ENCODE measurements around the gene EIF3M.
A peak's percentile ranks its signal among the peaks of the same experiment; 100 is the strongest.
"Not testable (repeated sequence)": the region's sequence is repeated elsewhere in the genome, so short reads cannot be mapped to it uniquely, and the experiment has no call there.

The EIF3M gene

DNA sequence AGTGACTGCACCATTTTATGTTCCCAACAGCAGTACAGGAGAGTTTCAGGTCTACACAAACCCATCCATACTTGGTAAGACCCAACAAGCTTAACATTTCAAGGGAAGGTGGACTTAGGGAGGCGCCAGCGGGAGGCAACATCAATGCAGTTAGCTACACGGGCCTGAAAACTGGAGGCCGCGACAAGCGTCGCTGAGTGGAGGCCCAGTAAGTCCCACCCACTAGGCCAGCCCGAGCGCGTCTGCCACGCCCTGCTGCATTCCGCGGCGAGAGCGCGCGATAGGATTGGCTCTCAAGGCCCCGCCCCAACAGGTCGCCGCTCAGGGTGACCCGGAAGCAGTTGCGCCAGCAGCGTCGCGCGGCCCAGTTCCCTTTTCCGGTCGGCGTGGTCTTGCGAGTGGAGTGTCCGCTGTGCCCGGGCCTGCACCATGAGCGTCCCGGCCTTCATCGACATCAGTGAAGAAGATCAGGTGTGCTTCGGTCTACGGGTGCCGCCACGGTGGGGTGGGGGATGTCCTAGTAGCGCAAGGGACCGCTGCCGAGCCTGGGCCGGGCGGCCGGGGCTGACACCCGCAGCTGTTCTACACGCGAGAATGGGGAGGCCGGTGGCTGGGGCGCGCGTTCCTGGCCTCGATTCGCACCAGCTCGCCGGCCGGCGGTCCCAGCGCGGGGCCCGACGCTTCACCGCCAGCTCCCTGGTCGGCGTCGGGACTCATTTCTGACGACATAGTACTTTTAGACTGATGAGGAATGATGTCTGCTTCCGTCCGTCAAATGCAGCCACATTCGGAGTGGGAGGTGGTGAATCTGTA, at the start of gene EIF3M:
Gene EIF3M, plus strand, starts transcription at position 373 of the 813 bp plus-strand sequence. Its CDS starts 57 bp downstream, at position 430.
- DNase-seq = peak; percentile 91 to 97

DNA sequence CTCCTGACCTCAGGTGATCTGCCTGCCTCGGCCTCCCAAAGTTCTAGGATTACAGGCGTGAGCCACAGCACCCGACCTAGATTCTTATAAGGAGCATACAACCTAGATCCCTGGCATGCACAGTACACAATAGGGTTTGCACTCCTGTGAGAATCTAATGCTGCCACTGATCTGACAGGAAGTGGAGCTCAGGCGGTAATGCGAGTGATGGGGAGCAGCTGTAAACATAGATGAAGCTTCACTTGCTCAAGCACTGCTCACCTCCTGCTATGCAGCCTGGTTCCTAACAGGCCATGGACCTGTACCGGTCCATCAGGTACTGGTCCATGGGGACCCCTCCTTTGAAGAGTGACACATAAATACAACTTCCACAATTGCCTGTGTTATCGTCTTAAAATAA, 44.8 kb upstream of the EIF3M start:
- DNase-seq = no peak

DNA sequence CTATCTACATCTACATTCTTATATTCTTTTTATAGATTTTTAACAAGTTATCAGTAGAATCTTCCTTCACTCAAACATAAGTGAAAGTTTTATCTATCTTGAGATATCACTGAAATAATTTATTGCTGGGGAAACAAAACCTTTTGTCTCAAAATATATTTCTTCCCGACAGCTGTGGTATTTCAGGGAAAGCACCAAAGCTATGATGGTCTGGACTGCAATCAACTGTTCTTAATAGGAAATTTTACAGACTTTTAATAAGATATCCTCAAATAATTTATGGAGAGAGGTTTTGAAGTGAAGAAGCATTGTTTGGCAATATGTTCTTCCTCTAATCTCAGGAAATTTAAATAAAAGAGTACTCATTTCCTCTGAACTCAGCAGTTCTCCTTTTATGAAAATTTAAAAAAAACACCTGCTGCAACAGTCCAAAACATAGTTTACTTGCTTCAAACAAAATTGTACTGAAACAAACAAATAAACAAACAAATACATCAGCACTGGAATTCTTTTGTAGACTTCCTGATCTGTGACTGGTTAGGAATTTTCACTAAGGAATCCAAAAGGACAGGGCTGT, 33.9 kb upstream of the EIF3M start:
- no peak for DNase-seq

DNA sequence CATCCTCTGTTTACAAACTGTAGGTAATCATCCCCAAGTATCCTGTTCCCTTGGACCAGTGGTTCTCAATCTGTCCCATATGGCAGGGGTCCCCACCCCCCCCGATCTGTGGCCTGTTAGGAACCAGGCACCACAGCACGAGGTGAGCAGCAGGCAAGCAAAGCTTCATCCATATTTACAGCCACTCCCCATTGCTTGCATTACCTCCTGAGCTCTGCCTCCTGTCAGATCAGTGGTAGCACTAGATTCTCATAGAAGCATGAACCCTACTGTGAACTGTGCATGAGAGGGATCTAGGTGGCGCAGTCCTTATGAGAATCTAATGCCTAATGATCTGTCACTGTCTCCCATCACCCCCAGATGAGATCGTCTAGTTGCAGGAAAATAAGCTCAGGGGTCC, 33.4 kb upstream of the EIF3M start:
- DNase-seq = no peak

DNA sequence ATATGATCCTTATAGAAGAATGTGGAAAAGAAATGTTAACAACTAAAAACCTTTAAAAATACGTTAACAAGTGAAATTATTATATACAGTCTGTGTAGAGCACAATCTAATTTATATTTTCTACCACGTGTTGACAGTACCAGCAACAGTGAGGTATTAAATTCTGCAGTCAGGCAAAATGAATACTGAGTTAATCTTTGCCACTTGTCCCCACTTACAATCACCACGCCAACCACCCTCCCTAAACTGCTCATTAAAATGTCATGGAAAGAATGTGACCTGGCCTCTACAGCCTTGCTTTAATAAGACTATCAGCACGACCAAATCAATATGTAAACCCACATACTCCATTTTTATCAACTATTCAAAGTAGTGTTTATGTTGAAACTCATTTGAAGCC, 28.5 kb upstream of the EIF3M start:
- no peak for DNase-seq

DNA sequence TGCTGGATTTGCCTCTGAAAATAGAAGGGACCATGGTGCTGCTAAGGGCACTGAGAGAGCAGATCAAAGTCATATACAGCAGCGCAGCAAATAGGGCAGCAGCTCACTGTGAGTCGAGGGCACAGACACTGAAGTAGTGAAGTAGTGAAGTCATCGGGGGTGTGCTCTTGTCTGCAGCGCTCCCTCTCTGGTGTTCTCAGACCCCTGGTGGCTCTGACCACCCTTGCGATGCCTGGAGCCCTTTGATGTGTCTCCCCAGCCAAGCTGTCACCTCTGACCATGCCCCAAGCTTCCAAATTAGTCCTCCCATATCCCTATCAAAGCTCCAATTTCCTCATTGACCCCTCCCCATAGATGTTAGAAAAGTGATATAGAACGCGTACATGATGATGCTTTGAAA, 27.7 kb upstream of the EIF3M start:
- DNase-seq = no peak

DNA sequence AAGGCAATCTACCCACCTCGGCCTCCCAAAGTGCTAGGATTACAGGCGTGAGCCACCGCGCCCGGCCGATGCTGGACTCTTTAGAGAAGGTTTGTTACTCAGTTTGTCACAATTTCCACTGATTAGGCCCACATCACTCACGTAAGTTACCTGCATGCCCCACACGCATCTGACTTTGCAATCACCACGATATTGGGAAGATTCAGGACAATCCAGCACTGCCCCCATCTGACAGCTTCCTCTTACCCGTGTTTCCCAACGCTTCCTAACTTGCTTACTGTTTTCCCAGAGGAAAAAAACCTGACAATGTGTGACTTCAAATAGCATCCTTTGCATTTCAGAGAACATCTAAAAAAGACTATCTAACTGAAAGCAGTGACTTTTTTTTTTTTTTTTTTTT, 21.8 kb upstream of the EIF3M start:
- DNase-seq = no peak

DNA sequence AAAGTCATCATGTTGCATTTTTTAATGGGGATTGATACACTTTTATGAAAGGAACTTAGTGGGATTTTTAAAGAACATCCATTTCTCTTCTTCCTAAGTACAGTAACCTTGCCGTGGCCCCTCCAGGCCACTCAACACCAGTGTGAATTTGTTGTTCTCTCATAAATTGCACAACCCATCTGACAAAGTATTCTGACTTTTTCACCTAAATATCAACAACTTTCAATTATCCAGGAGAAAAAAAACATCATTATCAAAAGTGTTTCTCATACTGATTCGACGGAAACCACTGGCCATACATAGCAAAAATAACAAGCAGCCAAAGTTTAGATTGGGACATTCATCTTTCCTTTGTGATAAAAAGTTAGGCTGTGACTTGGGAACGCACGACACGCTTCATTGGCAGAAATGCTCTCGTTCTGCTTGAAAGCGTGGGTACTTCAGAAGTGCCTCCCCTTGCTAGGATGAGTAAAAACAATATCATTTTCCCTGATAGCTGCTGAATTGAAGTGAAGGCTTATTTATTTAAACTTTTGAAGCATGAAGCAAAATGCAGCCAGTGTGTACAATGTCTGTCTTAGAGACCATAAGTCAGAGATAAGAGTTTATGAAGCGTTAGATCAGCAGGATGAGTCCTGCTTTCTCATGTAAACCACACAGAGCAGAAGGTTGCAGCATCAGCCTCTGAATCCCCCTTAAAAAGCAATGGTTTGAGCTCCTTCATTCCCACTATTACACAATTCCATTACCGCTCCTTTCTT, 20.6 kb upstream of the EIF3M start:
- DNase-seq = no peak

DNA sequence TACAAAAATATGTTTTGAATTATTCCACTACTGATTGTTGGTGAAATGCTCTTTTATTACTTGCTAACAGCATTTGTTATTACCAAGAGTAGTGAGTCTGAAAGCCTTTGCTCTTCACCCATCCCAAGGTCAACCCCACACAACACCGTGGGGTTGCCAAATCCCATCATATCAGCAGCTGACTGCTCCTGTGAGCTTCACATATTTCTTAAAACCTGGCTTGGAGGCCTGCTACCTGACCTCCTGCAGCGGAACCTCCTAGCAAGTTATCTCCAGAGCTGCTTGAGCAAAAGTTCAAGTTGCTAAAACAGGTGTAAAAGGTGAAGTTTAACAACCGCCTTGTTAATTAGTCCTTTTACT, 20.1 kb upstream of the EIF3M start:
- no peak for DNase-seq

DNA sequence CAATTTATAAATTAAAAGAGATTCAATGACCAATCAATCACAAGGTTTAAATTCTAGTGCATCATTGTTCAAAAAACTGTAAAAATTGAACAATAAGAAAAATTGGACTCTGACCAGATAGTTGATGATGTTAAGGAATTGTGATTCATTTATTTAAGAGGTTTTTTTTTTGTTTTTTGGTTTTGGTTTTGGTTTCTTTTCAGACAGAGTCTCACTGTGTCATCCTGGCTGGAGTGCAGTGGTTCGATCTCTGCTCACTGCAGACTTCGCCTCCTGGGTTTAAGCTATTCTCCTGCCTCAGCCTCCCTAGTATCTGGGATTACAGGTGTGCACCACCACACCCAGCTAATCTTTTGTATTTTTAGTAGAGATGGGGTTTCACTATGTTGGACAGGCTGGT, 17.1 kb upstream of the EIF3M start:
- no peak for DNase-seq

DNA sequence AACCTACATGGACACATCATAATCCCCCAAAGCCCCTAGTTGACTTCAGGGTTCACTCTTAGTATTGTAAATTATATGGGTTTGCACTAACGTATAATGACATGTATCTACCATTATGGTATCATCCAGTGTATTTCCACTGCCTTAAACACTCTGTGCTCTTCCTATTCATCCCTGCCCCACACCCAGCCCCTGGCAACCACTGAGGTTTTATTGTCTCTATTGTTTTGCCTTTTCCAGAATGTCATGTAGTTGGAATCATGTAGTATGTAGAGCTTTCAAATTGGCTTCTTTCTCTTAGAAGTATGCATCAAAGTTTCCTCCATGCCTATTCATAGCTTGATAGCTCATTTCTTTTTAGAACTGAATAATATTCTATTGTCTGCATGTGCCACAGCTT, 16.5 kb upstream of the EIF3M start:
- no peak for DNase-seq

DNA sequence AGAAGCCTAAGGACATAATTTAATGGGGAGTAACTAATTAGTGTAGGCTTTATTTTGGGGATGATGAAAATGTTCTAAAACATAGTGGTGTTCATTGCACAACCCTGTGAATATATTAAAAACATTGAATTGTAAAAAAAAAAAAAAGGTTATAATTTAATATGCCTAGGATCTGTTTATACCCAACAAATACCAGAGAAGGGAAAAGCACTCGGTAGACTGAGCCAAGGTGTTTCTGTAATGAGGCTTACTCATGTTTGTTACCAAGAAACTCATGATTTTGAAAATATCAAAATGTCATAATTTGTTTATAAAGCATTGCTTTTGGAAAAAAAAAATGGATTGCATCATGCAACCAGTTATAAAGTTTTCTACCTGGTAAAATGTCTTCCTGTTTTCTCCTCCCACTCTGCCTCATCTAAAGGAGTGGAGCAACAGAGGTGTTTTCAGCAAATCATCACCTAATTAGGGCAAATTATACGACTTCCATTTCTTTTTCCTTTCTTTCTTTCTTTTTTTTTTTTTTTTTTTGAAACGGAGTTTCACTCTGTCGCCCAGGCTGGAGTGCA, 14.2 kb upstream of the EIF3M start:
- DNase-seq = no peak

DNA sequence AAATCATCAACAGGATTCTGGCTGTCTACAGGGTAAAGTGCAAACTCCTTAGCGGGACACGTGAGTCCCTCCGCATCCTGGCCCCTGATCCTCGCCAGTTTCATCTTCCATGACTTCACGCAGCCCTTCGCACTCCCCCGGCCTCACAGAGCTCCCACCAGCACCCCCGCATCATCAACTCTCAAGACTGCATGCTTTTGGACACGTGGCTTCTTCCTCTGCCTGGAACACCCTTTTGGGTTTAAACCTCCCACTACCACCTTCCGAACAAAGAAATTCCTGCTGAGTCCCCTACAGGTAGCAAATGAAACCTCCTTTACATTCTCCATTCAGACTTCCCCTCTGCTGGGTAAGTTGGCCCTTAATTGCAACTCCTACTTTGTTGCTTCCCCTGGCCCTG, 12.6 kb upstream of the EIF3M start:
- DNase-seq = no peak

DNA sequence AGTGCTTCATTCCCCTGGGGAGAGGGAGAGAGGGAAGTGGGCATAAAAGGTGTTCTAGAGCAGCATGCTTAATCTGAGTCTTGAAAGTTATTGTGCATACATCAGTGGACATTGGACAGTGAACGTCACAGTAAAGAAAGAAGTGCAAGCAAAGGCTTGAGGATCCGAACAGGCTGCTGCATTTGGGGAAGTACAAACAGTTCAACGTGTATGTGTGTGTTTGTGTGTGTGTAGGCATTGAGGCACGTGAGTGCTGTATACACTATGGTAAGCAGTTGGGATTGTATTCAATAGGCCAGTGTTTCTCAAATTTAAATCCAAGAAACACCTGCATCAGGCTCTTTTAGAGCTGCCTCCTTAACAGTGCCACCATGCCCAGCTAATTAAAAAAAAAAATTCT, 10.4 kb upstream of the EIF3M start:
- no peak for DNase-seq

DNA sequence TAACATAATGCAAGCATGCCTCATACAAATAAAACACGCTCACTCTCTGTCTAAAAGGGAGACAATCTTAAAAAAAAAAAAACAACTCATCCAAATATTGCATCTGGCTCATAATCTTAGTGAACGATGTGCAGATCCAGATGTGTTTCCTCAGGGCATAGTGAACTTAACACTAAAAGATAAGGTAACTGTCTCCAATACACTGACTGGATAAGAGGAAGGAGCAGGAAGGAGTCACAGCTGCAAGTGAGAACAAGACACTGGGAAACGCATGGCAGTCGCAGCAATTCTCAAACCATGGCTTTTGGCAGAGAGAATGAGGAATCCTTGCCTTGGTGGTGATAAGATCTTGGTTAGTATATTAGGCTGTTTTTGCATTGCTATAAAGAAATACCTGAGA, 9.2 kb upstream of the EIF3M start:
- DNase-seq = no peak

DNA sequence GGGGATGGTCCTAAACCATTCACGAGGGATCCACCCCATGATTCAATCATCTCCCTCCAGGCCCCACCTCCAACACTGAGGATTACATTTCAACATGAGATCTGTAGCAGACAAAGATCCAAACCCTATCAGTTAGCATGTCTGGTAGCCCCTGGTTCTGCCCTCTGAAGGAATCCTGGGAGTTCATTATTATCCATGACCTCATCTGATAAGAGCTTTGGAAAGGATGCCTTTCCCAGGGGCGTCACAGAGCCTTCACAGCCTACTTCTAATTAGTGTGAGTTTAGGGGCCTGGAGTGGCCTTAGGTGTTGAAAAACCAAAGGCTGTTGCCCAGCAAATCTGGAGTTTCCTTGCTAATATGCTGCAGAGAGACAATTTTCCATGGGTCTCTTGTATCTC, 8.6 kb upstream of the EIF3M start:
- no peak for DNase-seq

DNA sequence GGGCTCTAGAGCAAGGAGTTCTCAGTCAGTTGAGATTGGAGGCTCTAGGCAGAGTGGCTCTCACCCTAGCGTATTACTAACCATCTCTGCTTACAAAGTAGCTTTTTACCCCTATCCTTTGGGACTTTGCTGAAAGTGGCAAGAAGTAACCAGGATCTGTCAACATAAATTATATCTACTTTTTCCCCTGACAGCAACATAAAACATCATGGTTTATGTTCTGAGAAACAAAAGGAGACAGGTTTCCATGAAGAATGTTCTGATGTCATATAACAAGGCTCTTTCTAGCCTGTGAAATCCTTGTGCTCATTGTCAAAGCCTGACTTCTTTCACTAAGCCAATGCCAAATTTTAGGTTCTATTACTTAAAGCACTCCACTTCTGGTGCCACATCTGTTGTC, 7.2 kb upstream of the EIF3M start:
- no peak for DNase-seq

DNA sequence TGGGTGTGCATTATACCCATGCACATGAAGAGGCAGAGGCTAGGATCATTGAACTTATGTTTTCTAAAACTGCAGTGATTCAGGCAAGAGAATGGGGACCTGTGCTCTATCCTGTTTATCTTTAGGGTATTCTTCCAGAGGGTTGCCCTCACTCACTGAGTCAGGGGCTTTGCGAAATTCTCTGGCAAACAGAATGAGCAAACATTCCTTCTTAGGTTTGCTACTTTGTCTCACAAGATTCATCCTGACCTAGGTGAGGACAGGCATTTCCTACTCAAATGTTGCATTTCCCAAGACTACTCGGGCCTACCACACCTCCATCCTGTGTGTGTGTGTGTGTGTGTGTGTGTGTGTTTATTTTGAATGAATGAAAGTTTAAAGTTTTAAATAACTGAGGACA, 2.7 kb upstream of the EIF3M start:
- DNase-seq = no peak

DNA sequence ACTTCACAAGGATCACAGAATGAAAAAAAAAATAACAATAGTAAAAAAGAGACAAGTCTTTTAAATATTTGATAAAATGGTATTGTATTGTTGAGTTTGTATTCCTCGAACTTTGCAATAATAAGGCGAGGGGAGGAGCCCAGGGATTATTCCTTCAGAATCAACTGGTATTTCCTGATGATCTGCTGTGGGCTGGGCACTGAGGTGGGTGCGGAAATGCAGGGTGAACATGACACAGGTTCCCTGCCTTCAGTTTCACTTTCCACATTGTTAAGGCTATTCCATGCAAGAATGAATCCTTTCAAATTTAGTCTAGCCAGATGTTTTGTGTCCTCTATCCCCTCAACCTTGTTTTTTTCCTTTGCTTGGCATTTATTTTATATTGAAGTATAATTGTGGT, 2.1 kb upstream of the EIF3M start:
- no peak for DNase-seq

DNA sequence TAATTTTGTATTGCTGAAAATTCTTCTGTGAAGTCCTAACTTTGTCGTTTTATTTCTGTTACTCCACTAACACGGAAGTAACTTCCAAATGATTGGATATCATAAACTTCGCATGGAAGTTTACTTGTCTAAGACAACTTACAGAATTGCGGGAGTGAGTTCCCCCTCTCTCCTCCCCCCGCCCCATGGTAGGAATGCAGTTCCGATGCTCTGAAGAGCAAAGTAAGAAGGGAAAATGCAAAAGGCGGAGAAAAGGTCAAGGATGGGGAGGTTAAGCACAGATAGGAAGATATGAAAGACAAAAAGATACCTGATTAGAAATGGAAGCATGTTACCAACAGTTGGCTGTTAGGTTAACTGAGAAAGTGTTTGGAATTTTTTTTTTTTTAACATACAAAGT, 1.3 kb downstream of the EIF3M start:
- no peak for DNase-seq

DNA sequence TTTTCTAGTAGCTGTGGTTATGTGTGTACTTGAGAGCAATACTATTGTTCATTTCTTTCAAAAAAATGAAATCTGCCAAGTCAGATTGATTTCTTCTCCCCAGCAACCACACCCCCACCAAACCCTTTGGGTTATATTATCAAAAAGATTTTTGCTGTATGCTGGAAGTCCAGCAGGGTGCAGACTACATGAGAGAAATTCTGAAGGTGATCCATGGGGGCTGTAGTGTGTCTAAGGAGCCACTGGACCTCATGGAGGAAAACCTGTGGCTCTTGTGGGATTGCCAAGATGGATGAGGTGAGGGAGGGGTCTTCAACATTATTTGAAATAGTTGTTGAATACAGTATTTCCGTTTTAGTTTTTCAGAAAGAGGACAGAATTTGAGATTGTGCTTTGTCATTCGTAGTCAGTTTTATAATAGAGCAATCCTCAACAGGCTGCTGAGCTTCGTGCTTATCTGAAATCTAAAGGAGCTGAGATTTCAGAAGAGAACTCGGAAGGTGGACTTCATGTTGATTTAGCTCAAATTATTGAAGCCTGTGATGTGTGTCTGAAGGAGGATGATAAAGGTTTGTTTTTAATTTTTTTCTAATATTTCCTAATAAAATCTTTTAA, 3.1 kb downstream of the EIF3M start:
- no peak for DNase-seq

DNA sequence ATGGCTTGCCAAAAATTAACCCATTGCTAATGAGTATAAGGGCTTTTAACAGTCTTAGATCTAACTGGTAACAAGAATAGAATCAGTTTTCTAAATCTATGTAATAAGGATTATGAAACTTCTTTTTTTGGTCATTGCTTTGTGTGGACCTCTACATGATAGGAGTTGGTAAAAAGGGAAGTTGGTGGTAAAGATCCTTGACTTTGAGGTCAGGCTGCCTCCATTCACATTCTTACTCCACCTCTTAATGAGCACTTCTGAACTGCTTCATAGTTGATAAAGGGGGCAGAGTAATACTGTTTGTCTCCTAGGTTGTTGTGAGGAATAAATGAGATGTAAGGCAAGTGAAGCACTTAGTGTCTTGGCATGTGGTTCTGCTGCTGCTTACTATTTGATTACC, 10.6 kb downstream of the EIF3M start:
- no peak for DNase-seq

DNA sequence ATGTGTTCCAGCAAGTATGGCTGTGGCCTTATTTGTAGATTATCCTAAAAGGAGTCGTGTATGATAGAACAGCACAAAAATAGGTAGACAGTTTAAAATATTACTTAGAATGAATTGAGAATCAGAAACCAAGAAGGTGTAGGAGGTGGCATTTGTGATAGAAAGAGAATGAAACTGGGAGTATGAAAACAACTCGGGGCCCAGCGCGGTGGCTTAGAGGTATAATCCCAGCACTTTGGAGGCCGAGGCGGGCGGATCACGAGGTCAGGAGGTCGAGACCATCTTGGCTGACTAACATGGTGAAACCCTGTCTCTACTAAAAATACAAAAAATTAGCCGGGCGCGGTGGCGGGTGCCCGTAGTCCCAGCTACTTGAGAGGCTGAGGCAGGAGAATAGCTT, 12.5 kb downstream of the EIF3M start:
- DNase-seq = not testable (repeated sequence)

DNA sequence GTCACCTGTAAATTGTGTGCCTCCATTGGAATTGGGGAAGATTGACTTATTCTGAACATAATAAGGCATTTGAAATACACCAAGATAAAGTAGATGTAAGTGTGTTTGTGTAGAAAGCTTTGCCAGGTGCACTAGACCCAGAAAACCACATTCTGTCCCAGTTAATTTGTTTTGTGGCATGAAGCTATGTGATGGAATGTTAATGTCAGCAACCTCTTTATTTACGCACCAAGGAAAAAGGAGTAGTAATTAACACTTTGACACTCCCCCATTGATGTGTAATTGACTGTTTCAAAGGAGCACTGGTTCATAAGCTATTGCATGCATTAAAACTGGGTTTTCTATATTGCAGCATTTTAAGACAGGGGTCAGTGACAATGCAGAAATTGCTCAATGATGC, 14.3 kb downstream of the EIF3M start:
- no peak for DNase-seq
